HFF-Myc (cell line): ENCODE measurements around the gene PDXDC1.
"Not testable (repeated sequence)": the region's sequence is repeated elsewhere in the genome, so short reads cannot be mapped to it uniquely, and the experiment has no call there.

ENCODE experiments used
- DNase-seq: peaks from one replicate; pipeline ENCODE4 v3.0.0-alpha.2; 2011; ENCODE audit warnings: low read depth; ENCODE audit errors: extremely low read depth
- H3K4me3 ChIP-seq: replicated peaks from 2 replicates; pipeline ENCODE4 v1.5.1; 2011; ENCODE audit warnings: low read depth, mild to moderate bottlenecking, control low read depth, low read length

The PDXDC1 gene

GRCh38 chr16:14976971-14977736 lies 2.3 kb downstream of the PDXDC1 start:
- H3K4me3 ChIP-seq, result not testable (repeated sequence)

GRCh38 chr16:14978281-14978680 lies 3.5 kb downstream of the PDXDC1 start:
- not testable (repeated sequence) for DNase-seq, H3K4me3 ChIP-seq

More at GRCh38 chr16:14976971-14977736, 2.3 kb downstream of the PDXDC1 start:
- not testable (repeated sequence) for DNase-seq

GRCh38 chr16:14978908-14979307 lies 4.1 kb downstream of the PDXDC1 start:
- DNase-seq, H3K4me3 ChIP-seq: not testable (repeated sequence)

GRCh38 chr16:14981234-14981633 lies 6.4 kb downstream of the PDXDC1 start:
- not testable (repeated sequence) for H3K4me3 ChIP-seq, DNase-seq

GRCh38 chr16:14982521-14982920 lies 7.7 kb downstream of the PDXDC1 start:
- not testable (repeated sequence) for DNase-seq

GRCh38 chr16:14988092-14988491 lies 13.3 kb downstream of the PDXDC1 start:
- DNase-seq, H3K4me3 ChIP-seq: not testable (repeated sequence)

More at GRCh38 chr16:14982521-14982920, 7.7 kb downstream of the PDXDC1 start:
- H3K4me3 ChIP-seq, result not testable (repeated sequence)

- not testable (repeated sequence) for DNase-seq, H3K4me3 ChIP-seq
Measured at GRCh38 chr16:14988661-14989191, 13.9 kb downstream of the PDXDC1 start.

- not testable (repeated sequence) for H3K4me3 ChIP-seq, DNase-seq
Measured at GRCh38 chr16:14989291-14990281, 14.8 kb downstream of the PDXDC1 start.

- DNase-seq, H3K4me3 ChIP-seq: not testable (repeated sequence)
Measured at GRCh38 chr16:14993277-14994151, 18.7 kb downstream of the PDXDC1 start.

GRCh38 chr16:14996702-14997101 lies 21.9 kb downstream of the PDXDC1 start:
- H3K4me3 ChIP-seq, DNase-seq: not testable (repeated sequence)

GRCh38 chr16:14998300-14998699 lies 23.5 kb downstream of the PDXDC1 start:
- not testable (repeated sequence) for DNase-seq, H3K4me3 ChIP-seq

- DNase-seq, H3K4me3 ChIP-seq: not testable (repeated sequence)
Measured at GRCh38 chr16:14999845-15000244, 25.0 kb downstream of the PDXDC1 start.

- H3K4me3 ChIP-seq, DNase-seq: not testable (repeated sequence)
Measured at GRCh38 chr16:15002448-15002847, 27.6 kb downstream of the PDXDC1 start.

GRCh38 chr16:15005357-15006132 lies 30.7 kb downstream of the PDXDC1 start:
- not testable (repeated sequence) for DNase-seq

GRCh38 chr16:15008647-15009046 lies 33.8 kb downstream of the PDXDC1 start:
- not testable (repeated sequence) for DNase-seq, H3K4me3 ChIP-seq

More at GRCh38 chr16:15005357-15006132, 30.7 kb downstream of the PDXDC1 start:
- not testable (repeated sequence) for H3K4me3 ChIP-seq

- H3K4me3 ChIP-seq, result not testable (repeated sequence)
Measured at GRCh38 chr16:15012941-15013340, 38.1 kb downstream of the PDXDC1 start.

GRCh38 chr16:15015671-15016070 lies 40.8 kb downstream of the PDXDC1 start:
- not testable (repeated sequence) for H3K4me3 ChIP-seq, DNase-seq

More at GRCh38 chr16:15012941-15013340, 38.1 kb downstream of the PDXDC1 start:
- DNase-seq, result not testable (repeated sequence)
